Measurements from ENCODE around the gene SLC24A4. TPM values are rescaled to one million over a fixed set of nuclear protein-coding genes. Genes with fewer than 3 reads are reported as not detected.

The SLC24A4 gene
- total RNA-seq, 1 donor from 2014 or later = not detected

GRCh38 chr14:92516966-92517506 is 194.1 kb downstream of the SLC24A4 start:
- H3K4me3 ChIP-seq (ENCODE audit: low read depth, low read length) = no peak overlapping the region
- no peak for TF ChIP-seq CTCF (conservative IDR thresholded peaks at IDR 0.05; ENCODE audit: low read depth, low read length)
- no peak for DNase-seq (ENCODE audit: low read depth)

- no peak for TF ChIP-seq CTCF (conservative IDR thresholded peaks at IDR 0.05; ENCODE audit: low read depth, low read length)
- no peak overlapping the region for H3K4me3 ChIP-seq (ENCODE audit: low read depth, low read length)
- no peak for DNase-seq (ENCODE audit: low read depth)
Observed at GRCh38 chr14:92517761-92518160, 194.8 kb downstream of the SLC24A4 start.

- DNase-seq (ENCODE audit: low read depth) = no peak
- TF ChIP-seq CTCF (conservative IDR thresholded peaks at IDR 0.05; ENCODE audit: low read depth, low read length) = no peak
- H3K4me3 ChIP-seq (ENCODE audit: low read depth, low read length) = no peak overlapping the region
Observed at GRCh38 chr14:92519246-92520101, 196.5 kb downstream of the SLC24A4 start.

- no peak for TF ChIP-seq CTCF (conservative IDR thresholded peaks at IDR 0.05; ENCODE audit: low read depth, low read length)
- no peak overlapping the region for H3K4me3 ChIP-seq (ENCODE audit: low read depth, low read length)
- DNase-seq (ENCODE audit: low read depth) = no peak
Observed at GRCh38 chr14:92520102-92521057, 197.4 kb downstream of the SLC24A4 start.

- no peak for DNase-seq (ENCODE audit: low read depth)
- no peak for TF ChIP-seq CTCF (conservative IDR thresholded peaks at IDR 0.05; ENCODE audit: low read depth, low read length)
- no peak overlapping the region for H3K4me3 ChIP-seq (ENCODE audit: low read depth, low read length)
Observed at GRCh38 chr14:92521058-92521415, 198.1 kb downstream of the SLC24A4 start.

GRCh38 chr14:92523752-92524151 is 200.8 kb downstream of the SLC24A4 start:
- TF ChIP-seq CTCF (conservative IDR thresholded peaks at IDR 0.05; ENCODE audit: low read depth, low read length) = no peak
- H3K4me3 ChIP-seq (ENCODE audit: low read depth, low read length) = no peak overlapping the region
- DNase-seq (ENCODE audit: low read depth) = no peak

All from epithelial cell of proximal tubule (primary cell).